Measurements from ENCODE around the gene NOL9.
A peak's percentile ranks its signal among the peaks of the same experiment; 100 is the strongest.
"Not testable (repeated sequence)": the region's sequence is repeated elsewhere in the genome, so short reads cannot be mapped to it uniquely, and the experiment has no call there.

Gene NOL9

DNA sequence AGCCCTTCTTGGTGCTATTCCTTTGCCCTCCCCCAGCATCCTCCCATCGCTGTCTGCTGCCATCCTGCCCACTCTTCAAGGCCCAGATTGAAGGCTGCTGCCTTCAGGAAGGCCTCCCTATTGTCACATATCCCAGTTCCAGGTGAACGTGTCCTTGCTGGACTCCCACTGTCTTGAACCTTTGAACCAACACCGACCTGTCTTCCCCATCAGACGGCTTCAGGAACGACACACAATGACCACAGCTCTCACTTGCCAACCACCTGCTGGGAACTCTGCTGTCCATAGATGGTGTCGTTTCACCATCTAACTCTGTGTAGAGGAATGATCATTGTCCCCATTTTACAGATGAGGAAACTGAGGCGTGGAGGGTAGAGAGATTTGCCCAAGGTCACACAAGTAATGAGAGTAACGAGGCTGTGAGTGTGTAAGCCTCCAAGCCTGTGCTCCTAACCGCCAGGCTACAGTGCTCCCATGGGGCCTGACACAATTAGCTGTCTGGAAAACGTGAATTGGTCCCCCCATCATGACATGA is 53.0 kb downstream of the NOL9 start:
- DNase-seq = no peak

DNA sequence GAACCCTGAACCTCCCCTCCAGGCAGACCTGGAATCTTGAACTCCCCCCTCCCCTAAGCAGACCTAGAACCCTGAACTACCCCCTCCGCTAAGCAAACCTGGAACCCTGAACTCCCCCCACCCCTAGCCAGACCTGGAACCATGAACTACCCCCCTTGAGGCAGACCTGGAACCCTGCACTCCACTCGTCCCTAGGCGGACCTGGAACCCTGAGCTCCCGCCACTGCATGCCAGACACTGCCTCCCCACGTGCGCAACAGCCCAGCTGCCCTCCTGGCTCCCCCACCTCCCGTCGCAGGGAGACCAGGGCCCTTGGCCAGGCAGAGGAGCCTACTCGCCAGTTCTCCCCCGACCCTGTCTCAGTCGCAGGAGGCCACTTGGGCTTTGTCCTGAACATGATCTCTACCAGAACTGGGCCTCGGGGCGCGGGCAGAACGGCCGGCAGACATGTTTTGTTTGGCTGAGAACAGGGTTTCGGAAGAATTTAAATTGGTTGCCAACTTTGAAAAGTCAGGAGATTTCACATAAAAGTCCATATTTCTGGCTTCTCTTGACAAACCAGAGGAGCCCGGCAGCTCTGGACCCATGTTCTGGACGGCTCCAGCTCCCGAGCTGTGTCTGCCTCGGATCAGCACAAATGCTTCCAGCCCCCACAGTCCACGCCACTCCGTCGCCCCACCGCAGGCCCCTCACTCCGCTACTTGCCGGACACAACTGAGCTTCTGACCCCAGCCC is 53.6 kb downstream of the NOL9 start:
- DNase-seq = no peak

DNA sequence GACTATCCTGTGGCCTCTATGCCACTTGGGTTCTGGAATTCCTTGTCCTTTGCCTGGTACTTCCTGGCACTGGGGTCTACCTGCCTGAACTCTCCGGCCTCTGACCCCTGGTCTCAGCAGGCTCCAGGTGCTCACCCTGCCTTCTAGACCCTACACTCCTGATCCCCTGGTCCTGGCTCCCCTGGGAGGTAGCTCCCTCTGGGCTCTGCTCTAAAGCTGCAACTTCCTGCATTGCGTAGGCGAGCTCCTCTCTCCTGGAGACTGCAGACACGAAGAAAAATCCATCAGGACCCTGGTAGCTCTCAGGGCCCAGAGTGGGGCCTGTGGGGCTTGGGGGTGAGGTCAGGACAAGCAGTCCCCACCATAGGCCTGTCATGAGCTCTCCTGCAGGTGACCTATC is 55.0 kb downstream of the NOL9 start:
- DNase-seq = no peak

DNA sequence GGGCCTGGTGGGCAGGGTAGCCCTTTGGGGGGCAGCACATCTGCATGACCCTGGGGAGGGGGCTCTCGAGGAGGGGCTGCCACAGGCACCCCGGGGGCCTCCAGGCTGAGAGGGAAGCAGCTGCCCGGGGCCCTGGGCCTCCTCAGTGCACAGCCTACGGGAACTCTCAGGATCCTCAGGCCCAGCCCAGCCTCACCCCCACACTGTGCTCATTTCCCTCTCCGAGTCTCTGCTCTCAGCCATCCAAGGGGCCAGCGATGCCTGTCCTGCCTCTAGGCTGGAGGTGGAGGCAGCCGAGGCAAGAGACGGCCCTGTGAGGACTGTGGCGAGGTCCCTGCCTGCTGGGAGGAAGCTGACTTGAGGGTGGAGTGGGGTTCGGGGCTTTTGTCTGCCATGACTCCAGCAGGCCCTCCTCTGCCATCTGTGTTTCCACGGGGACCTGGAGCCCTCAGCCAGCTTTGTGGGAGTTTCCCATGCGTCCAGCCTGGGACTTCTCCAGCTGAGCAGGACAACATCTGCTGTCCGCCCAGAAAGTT is 55.7 kb downstream of the NOL9 start:
- DNase-seq = no peak

DNA sequence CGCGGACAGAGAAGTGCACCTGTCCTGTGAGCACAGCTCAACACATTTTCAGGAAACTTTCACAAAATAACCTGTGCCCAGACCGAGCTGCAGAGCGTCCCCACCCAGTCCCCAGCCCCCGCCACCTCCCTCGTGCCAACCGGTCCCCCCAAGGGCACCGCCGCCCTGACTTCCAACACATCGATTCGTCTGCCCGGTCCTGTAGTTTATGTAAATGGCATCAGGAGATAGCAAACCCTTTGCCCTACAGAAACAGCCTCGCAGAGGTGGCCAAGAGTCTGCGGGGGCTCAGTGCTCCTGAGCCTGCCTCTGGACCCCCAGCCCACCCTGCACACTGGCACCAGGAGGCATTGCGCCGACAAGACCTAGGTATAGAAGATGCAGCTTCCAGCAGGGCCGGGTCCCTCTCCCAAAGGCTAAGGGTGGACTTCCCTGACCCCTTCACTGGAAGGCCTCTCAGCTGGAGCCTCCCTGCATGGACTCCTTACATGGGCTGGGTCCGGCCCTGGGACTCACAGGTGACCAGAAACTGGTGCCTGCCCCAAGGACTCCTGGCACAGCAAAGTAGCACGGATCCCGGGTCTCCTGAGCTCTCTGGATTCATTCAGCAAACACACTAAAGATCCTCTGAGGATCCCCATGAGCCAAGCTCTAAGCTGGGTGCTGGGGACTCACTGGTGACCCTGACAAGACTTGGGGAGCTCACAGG is 56.3 kb downstream of the NOL9 start:
- no peak for DNase-seq

DNA sequence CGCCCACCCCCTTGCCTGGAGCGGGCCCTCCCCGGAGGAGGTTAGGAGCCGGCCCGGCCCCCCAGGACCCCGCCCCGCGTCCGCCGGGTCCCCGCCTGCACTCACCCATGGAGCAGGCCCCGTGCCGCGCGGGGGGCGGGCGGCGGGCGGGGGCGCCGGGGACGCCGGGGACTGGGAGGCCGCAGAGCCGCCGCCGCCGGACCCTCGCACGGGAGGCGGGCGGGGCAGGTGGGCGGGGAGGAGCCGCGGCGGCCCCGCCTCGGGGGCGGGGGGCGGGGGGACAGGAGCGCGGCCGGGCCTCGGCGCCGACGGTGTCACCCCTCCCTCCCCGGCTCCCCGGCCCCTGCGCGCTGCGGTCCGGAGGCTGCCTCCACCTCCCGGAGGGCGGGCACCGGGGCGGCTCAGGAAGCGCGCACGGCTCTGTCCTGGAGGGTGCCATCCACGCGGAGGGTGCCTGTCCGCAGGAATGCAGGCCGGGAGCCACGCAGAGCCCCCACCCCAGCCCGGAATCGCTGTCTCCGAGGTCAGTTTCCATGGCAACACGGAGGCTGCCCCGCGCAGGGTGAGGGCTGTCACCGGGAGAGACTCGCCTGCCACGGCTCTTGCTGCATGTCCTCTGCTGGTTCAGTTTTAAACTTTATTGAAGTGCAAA is 57.0 kb downstream of the NOL9 start:
- DNase-seq = no peak

DNA sequence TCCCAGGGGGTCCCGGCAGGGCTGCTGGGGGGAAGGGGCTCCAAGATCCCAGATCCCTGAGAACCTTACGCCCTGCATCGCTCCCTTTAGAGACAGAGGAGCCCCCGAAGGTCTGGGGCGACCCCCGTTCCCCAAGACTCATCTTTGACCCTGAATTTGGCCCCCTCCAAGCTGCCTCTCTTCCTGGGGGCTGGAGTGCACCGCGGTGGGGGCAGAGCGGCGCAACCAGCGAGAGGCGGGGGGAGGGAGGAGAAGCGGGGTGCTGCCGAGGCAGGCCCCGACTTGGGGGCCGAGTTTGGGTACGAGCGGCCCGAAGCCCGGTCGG is 57.5 kb downstream of the NOL9 start:
- DNase-seq = no peak

DNA sequence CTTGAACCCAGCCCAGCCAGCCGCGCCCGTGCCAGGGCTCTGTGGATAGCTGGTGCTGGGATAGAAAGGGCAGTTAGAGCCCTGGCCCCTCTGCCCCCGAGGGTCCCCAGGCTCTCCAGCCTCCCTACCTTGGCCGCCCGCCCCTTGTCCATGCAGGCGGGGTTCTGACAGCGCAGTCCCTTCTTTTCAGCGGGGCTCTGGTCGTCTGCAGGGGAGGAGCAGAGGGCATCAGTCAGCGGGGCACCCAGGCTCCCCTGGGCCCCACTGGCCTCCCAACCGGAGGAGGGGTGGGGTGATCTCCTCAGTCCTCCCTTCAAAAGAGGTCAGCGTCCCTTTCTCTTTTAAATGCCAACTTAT is 58.0 kb downstream of the NOL9 start:
- no peak for DNase-seq

DNA sequence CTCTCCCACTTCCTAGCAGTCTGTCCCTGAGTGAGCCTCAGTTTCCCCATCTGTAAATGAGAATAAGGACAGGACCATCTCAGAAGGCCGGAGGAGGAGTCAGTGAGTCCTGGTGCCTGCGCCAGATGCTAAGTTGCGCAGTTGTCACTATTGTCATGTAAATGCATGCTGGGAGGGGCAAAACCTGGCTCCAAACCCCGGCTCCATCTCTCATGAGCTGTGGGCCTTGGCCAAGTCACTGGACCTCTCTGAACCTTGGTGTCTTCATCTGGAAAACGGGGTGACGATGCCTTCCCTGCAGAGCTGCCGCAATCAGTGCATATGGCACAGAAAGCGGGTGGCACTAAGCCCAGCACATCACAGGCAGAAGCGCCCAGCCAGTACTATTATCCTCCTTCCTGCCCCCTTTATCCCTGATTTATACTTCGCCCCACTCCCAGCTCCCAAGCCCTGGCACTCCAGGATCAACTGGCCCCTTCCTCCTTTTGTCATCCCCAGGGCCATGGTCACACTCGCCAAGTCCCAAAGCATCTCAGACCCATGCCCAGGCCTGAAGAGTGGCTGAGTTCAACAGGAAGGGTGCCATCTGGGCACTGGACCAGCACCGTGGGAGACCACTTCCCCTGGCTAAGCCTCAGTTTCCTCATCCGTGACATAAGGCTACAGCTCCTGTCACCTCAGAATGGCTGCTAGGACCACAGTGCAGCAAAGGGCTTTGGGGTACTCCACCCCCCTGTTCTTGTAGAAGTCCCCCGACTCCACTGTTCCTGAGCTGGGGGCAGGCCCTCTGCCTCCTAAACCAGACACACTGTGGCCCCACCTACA is 58.6 kb downstream of the NOL9 start:
- DNase-seq = no peak

DNA sequence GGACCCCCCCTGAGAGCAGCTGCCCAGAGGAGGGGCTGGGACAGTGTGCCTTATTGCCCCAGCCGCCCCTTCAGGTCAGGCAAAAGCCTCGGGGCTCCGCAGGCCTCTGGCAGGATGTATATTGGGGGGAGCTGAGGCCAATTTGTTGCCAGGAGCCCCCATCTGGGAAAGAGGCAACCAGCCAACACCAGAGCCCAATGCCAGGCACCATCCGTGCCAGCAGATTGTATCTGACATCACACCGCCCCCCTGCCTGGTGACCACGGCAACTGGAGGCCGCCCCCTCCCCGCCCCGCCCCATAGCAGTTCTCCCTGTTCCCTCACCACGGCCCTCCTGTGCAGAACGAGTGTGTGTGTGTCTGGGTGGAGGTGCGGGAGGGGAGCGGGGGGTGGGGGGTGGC is 59.3 kb downstream of the NOL9 start:
- DNase-seq = peak; percentile 28

DNA sequence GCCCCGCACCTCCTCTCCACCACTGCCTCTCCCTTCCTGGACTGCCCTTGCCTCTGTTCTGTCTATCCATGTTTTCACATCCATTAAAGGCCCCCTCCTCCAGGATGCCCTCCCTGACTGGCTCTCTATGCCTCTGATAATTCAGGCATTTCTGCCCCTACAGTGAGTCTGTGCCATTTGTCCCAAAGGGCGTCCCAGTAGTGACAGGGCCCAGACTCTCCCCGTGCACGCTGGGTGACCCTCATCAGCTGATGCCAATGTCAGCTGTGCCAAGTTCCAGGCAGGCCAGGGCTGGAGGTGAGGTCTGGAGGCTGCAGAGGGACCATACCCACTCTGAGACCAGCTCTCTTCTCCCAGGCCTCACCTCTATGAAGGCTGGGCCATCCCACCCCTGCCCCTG is 59.7 kb downstream of the NOL9 start:
- DNase-seq = no peak

DNA sequence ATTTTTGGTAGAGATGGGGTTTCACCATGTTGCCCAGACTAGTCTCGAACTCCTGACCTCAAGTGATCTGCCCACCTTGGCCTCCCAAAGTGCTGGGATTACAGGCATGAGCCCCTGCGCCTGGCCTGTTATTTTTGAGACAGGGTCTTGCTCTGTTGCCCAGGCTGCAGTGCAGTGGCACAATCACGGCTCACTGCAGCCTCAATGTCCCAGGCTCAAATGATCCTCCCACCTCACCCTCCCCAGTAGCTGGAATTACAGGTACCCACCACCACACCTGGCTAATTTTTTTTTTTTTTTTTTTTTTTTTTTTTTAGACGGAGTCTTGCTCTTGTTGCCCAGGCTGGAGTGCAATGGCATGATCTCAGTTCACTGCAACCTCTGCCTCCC is 60.5 kb downstream of the NOL9 start:
- DNase-seq = not testable (repeated sequence)

DNA sequence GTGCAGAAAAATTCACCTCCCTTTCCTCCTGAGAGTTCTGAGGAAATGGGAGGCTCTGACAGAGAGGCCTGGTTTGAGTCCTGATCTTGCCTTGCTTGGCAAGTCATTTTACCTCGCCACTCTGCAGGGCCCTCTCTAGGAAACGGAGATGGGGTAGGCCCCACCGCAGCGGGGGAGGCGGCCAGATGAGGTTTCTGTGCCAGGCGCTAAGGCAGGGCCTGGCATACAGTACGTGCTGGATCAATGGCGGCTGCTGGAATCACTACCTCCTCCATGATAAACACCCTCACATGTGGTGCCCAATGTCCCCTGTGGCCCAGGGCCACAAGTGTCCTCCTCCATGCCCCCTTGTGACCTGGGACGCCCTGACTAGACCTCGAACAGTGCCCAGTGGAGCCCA is 62.3 kb downstream of the NOL9 start:
- no peak for DNase-seq

DNA sequence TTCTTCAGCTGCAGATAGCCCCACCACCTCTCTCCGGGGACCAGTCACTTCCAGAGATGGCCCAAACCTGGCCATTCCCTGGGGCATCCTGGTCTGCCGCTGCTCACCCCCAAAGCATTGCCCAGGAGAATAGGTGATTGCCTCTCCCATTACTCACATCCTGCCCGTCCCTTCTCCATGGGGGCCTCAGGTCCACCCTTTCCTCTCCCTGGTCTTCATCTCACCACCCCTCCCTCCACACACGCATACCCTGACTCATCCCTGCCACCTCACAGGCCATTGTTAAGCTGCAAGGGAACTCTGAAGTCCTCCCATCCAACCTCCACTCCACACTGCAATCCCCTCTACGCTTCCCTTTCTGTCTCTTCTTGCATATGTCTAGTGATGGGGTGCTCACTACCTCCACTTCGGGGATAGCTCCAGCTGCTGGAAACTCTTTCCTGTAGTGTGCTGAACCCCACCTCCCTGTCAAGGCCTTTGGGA is 62.8 kb downstream of the NOL9 start, which contains the start of gene PLEKHG5:
Gene PLEKHG5, minus strand, starts transcription at position 188 of the 483 bp plus-strand sequence. CDS start 14,096 bp downstream, outside the sequence.
- DNase-seq = no peak

DNA sequence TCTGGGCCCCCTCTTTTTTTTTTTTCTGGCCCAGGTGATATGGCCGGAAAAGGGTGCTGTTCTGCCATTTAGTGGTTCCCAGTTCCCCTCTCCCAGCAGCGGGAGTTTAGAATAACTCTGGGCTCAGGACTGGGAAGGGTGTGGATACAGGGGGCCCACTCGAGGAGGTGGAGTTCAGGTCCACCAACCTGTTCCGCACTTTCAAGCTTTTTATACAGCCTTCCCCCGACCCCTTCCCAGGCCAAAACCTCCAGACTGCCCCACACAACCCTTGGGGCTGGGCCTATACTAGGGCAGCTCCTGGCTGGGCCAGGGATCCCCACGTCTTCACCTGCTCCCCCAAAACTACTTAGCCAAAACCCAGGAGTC is 63.2 kb downstream of the NOL9 start:
- no peak for DNase-seq

DNA sequence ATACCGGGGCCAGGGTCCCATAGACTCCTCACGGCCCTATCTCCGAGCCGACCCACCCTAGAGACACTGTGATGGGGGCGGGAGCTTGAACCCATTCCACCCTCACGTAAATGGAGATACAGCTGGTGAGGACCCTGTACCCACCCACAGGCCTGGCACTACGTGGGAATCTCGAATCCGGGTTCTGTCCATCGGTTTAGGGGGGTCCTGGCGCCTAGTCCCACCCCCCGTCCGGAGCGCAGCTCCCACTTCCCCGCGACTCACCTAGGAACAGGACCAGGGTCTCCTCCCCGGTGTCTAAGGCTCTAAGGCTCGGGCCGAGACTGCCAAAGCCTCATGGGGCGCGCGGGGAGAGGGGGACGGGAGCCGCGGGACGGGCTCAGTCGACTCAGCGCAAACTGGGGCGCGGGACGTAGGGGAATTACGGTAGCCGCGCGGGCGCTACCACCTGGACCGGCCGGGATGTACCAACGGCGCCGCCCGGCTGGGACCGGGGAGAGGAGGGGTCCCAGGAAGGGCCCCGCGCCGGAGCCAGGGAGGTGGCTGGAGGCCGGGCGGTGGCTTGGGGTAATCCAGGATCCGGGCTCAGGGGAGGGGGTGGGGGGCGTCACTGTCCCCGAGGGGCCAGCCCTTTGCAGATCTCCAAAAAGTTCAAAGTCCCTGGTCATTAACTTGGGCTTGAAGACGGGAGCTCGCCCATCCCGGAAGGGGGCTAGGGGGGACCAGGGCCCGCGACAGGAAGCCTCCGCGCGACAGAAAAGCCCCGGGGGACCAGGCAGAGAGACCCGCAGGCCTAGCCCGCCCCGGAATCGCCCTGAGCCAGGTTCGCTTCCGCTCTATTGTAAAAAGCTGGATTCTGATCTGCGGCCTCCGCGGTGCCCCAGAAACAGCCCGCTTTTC is 63.9 kb downstream of the NOL9 start:
- no peak for DNase-seq

DNA sequence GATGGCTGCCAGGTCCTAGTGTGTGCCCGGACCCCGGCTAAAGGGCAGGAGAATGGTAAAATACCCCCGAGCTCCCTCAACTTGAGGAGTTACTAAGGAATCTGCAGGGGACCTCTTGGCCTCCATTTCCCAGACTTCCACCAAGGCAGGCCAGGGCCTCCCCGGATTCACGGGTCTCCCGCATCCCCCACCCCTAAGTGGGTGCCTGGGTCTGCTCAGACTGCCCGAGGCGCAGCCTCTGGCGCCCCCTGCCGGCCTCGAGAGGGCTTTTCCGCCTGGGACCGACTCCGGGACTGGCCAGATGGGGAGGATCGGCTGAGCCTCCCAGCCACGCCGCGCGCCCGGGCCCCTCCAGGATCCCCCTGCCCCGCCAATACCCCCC is 64.5 kb downstream of the NOL9 start:
- peak; percentile 10 for DNase-seq

DNA sequence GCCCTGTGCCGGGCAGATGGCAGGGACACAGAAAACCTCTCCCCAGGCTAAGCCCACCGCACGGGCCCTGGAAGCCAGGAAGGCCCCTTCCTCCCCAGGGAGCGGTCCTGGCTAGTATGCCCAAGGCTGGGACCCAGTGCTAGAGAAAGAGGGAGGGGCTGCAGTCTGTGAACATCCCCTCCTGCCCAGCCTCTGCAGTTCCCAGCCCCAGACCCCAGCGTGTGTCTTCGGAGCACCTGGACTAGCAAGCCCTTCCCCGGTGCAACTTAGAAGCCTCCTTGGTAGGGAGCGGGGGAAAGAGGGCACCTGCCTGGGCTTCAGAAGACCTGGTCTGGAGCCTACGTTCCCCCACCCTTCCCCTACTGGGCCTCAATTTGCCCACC is 64.9 kb downstream of the NOL9 start:
- no peak for DNase-seq

DNA sequence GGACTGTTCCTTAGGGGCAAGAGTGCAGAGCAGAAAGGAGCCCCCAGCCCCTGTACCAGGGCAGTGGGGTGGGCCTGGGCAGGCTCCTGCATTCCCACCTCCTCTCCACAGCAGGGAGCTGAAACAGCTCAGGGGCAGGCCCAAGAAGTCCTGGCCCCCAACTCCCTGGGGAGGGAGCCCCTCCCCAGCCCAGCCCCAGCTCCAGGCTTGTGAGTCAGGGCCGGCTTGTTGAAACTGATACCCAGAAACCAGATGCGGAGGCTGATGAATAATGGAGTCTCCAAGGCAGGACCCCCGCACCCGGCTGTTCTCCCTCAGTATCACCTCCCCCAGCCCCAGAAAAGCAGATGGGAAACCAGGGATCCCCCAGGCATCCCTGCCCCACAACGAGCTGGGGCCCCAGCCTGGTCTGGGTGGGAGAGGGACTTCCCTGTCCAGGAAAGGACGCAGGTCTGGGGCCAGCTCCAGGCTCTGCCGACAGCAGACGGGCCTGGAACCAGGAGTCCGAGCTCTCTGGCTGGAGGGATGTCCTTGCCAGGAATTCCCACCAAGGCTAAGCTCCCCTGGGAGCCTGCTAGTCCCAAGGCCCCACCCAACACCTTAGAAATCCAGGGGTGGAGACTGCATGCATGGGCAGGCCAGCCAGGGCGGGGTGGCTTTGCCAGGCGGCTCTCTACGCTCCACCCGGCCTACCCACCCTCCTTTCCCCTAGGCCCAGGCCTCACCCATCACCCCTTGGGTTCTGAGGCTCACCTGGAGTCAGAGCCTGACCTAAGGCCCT is 65.5 kb downstream of the NOL9 start:
- no peak for DNase-seq

DNA sequence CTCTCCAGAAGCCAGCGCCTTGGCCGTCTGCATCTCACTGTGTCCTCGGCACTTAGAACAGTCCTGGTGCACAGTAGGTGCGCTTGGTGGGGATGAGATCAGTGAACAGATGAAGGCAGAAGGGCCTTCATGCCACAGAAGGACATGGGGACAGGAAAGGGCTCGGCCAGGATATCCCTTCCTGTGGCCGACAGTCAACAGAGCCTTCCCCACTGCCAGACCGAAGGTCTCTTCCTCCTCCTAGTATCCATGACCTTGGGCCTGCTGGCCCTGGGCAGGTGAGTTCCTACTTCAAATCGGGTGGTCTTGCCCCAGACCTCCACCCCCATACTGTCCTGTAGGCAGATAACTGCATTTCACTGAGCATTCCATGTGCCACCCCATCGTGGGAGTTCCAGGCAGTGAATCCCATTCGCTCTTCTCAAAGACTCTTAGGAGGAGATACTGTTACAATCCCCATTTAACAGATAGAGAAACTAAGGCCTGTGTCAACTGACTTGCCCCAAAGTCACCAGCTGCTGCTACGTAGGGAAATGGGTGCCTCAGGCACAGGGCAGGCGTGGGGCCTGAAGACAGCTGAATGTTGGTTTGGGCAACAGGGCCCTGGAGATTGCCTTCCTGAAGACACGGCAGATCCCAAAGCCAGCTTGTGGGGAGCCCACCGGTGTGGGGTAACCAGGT is 66.4 kb downstream of the NOL9 start:
- DNase-seq = no peak
